Measurements from ENCODE around the gene ERVW-1.
"Not testable (repeated sequence)": the region's sequence is repeated elsewhere in the genome, so short reads cannot be mapped to it uniquely, and the experiment has no call there.

ERVW-1 gene

GRCh38 chr7:92466682-92467081, 11.1 kb downstream of the ERVW-1 start:
- DNase-seq: no peak

- no peak for DNase-seq
These were observed 13.2 kb downstream of the ERVW-1 start for GRCh38 chr7:92464515-92464914.

GRCh38 chr7:92462560-92462959, 15.2 kb downstream of the ERVW-1 start:
- DNase-seq: no peak

GRCh38 chr7:92461027-92462003, 16.4 kb downstream of the ERVW-1 start:
- DNase-seq: no peak

GRCh38 chr7:92460510-92460909, 17.2 kb downstream of the ERVW-1 start:
- no peak for DNase-seq

GRCh38 chr7:92460109-92460508, 17.6 kb downstream of the ERVW-1 start:
- DNase-seq: no peak

- no peak for DNase-seq
These were observed 21.5 kb downstream of the ERVW-1 start for GRCh38 chr7:92456236-92456635.

- DNase-seq: no peak
These were observed 26.1 kb downstream of the ERVW-1 start for GRCh38 chr7:92451645-92452044.

- DNase-seq: peak; percentile 46
These were observed 29.5 kb downstream of the ERVW-1 start for GRCh38 chr7:92448205-92448747.

GRCh38 chr7:92447345-92448204, 30.2 kb downstream of the ERVW-1 start, which contains the start of gene GATAD1:
TSS of gene GATAD1 (plus strand) at chr7:92447482. CDS start at chr7:92447730, 248 bp downstream.
- DNase-seq: peak; percentile 96

GRCh38 chr7:92446869-92447344, 30.8 kb downstream of the ERVW-1 start:
- DNase-seq: no peak

GRCh38 chr7:92442720-92443119, 35.0 kb downstream of the ERVW-1 start:
- DNase-seq: not testable (repeated sequence)

- DNase-seq: no peak
These were observed 39.7 kb downstream of the ERVW-1 start for GRCh38 chr7:92437956-92438491.

GRCh38 chr7:92436612-92437445, 40.9 kb downstream of the ERVW-1 start:
- DNase-seq: no peak

GRCh38 chr7:92435542-92435941, 42.2 kb downstream of the ERVW-1 start:
- no peak for DNase-seq

- no peak for DNase-seq
These were observed 44.7 kb downstream of the ERVW-1 start for GRCh38 chr7:92433019-92433418.

GRCh38 chr7:92432299-92432946, 45.3 kb downstream of the ERVW-1 start:
- DNase-seq: no peak

- DNase-seq: no peak
These were observed 50.6 kb downstream of the ERVW-1 start for GRCh38 chr7:92427193-92427592.

GRCh38 chr7:92425311-92425947, 52.3 kb downstream of the ERVW-1 start:
- no peak for DNase-seq

- no peak for DNase-seq
These were observed 54.0 kb downstream of the ERVW-1 start for GRCh38 chr7:92423710-92424131.

GRCh38 chr7:92422926-92423325, 54.8 kb downstream of the ERVW-1 start:
- DNase-seq: no peak

Data from femur (tissue), 1 donor.